Fibroblast of skin of abdomen (primary cell): ENCODE results near the gene AQP12B.

Experiments
- DNase-seq: peaks from one replicate; pipeline ENCODE4 v3.0.0-alpha.2; 2013

The AQP12B gene

DNA sequence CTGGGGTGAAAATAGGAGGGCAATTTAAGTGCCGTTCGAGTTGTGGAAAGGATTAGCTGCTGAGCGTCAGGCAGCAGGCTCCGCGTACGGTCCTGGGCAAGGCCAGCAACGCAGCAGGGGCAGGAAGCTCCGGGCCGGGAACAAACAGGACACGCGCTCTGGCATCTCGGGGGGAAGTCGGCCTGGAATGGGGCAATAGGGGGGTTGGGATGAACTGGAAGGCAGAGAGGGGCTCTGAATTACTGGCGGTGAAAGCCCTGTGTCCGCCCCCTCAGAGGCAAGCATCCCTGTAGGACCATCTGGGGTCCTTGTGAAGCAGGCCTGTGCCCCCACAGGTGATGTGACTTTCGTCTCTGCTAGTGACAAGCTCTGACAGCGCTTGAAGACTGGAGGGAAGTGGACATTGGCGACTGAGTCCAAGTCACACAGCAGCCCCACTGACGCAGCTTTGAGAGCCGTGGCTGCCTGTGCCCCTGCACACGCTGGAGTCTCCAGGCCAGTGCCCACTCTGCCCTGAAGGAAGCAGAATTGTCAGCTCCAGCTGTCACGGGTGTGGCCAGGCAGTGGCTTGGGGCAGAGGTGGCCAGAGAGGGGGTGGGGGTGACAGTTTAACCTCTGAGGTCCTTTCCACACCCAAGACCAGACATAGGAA lies 35.1 kb downstream of the AQP12B start:
- no peak for DNase-seq

DNA sequence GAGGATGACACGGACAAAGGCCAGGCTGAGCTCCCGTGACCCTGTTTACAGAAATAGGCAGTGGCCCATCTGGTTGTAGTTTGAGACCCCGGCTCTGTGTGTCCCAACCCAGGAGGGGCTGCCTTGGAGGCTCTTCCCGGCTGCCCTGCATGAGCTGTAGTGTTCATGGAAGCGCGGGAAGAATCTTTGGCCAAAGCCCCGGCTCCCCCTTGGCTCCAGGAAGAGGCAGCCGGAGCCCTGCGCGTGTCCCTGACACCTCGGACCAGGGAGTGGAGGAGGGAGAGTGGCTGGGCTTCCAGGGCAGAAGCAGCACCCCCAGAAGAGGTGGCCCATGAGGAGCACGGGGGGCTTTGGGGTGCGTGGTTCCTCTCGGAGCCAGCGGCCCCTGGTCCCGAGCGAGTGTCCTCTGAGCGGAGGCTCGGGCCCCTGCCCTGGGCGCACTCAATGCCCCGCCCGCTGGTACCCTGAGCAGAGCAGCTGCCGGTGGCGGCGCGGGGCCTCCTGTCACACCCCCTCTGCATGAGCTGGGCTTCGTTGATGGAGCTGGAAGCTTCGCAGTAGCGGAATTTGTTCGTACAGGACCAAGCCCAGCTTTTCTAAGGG lies 35.7 kb downstream of the AQP12B start:
- DNase-seq = no peak

DNA sequence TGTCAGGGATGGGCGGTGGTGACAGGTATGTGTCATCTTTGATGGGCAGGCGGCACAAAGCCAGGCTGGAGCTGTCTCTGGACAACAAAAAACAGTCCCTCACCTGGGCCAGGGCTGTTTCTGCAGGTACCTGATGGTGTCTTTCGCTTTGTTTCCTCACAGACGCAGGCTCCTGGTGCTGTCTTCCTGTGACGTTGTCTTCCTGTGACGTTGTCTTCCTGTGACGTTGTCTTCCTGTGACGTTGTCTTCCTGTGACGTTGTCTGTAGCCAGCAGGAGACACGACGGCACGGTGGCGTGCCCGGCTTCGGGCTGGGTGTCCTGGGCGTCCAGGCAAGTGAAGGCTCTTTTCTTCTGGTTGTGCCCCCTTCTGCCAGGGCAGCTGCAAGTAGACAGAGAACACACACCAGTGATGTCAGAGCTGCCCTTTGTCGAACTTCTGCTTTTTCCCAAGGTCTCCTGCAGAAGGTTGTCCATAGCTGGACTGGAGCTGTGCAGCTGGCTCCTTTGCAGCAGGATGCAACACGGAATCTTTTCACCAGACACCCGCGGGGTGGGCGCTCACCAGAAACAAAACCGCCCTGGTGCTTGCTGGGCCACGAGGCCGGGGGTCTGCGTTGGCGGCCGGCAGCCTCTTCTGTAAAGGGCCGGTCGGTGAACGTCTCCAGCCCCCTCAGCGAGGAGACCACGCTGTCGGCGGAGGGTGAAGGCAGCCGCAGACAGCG lies 36.3 kb downstream of the AQP12B start:
- no peak for DNase-seq

DNA sequence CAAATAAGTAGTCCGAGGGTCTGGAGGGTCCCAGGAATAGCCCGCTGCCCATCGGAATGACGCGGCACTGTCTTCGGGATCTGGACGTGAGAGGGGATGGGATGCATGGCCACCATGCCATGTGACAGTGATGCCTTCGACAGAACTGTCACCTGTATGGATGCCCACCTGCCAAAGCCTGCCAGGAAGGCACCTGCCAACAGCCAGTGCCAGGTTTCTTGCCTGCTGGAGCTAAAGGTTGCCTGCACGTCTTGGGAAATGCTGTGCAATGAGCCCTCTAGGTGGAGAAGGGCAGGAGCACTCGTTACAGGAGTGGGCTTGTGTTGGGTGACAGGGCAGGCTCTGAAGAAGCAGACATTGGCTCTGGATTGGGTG lies 36.9 kb downstream of the AQP12B start:
- no peak for DNase-seq

- DNase-seq = no peak
These were observed 37.3 kb downstream of the AQP12B start for GRCh38 chr2:240645346-240645745.

GRCh38 chr2:240644859-240645301 lies 37.8 kb downstream of the AQP12B start:
- DNase-seq = no peak

DNA sequence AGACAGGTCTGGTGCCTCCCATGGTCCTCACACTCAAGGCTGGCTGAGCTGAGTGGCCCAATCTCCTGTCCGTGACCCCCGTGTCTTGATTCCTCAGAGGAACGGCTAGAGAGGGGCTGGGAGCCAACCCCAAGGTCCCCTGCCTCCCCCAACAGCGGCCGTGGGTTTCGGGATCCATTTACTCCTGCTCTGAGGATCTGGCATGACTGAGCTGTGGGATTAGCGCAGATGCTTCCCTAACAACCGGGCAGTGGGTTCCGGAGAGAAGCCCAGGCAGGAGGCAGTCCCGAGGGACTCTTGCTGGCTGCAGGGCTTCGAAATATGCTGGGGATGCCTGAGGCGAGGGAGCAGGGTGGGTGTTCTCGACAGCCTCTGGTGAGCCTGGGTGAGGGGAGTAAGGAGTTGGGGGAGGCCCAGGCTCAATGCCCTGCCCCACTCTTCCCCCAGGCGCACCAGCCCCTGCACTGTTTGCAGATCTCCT lies 38.5 kb downstream of the AQP12B start:
- no peak for DNase-seq

GRCh38 chr2:240643811-240644150 lies 38.9 kb downstream of the AQP12B start:
- no peak for DNase-seq

GRCh38 chr2:240643093-240643810 lies 39.4 kb downstream of the AQP12B start:
- no peak for DNase-seq

- DNase-seq = no peak
These were observed 39.9 kb downstream of the AQP12B start for GRCh38 chr2:240642806-240643092.

- no peak for DNase-seq
These were observed 40.5 kb downstream of the AQP12B start for GRCh38 chr2:240642061-240642805.

GRCh38 chr2:240640939-240641338 lies 41.7 kb downstream of the AQP12B start:
- DNase-seq = no peak

GRCh38 chr2:240639566-240639965 lies 43.1 kb downstream of the AQP12B start:
- no peak for DNase-seq

- DNase-seq = no peak
These were observed 44.0 kb downstream of the AQP12B start for GRCh38 chr2:240638512-240639160.

DNA sequence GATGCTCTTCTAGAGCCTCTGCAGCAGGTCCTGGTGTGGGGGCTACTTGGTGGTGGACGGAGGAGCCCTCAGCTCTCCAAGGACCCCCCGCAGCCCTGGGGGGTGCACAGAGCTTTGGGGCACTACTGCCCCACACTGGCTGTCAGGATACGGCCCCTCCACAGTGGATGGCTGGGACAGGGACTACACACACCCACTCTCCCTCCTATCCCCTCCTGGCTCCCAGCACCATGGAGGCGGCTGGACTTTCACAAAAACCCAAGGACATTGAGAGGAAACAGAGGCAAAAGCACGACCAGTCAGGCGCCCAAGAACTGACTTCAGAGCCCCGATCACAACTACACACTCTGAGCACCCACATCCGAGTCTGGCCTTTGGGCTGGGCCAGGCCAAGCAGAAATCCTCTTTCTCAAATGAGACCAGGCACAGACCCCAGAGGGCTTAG lies 44.8 kb downstream of the AQP12B start:
- no peak for DNase-seq

DNA sequence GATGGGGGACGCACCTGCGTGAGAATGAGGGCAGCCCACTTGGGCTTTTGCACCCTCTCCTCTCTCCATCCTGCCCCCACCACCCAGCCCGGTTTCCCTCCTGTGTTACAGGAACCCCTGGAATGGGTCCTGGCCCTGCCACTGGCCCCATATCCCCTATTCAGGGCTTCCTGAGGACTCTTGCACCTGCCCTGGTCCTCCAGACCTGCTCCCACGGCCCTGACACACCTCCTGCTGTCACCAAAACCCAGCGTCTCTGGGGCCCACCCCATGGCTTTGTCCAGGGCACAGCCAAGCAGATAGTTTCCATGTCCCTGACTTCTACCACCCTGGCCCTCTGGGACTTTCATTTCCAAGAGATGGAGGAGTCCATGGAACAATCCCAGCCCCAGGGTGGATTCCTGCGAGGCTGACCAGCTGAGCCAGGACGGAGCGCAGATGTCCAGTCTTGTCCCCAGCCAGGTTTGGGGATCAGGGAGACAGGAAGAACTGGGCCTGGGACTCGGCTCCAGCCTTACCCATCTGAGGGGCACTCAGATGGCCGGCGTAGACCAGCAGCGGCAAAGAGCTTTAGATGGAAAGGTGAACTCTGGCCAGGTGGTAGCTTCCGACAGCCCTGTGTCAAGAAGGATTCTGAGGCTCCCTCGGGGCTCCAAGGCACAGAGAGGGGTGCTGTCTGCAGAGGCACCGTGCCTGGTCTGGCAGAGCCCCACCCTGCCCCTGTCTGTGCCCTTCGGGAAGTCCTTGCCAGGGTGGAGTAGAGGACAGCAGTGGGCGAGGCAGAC lies 45.4 kb downstream of the AQP12B start:
- no peak for DNase-seq

DNA sequence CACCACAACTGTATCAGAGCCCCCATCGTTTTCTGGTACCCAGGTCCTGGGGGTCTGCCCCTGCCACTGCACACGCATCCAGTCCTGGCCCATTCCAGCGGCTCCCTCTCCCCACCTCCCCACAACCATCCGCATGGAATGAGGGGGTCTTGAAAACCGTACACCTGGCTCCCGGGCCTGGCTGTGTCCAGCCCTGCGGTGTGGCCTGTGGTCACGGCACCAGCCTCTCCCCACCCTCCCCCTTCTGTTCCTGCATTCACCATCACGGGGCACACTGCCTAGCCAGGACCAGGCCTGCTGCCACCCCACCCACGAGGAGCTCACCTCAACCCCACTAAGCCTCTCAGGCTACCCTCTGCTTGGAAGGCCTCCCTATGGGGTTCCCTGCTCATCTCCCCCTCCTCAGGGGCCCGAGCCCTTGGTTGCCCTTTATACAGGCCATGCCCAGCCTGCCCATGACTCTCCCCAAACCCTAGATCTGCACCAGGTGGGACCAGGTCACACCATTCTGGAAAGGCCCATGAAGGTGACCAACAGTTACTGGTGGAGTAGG lies 46.0 kb downstream of the AQP12B start:
- DNase-seq = no peak

GRCh38 chr2:240635998-240636547 lies 46.6 kb downstream of the AQP12B start:
- DNase-seq = no peak

GRCh38 chr2:240635121-240635997 lies 47.3 kb downstream of the AQP12B start:
- no peak for DNase-seq

DNA sequence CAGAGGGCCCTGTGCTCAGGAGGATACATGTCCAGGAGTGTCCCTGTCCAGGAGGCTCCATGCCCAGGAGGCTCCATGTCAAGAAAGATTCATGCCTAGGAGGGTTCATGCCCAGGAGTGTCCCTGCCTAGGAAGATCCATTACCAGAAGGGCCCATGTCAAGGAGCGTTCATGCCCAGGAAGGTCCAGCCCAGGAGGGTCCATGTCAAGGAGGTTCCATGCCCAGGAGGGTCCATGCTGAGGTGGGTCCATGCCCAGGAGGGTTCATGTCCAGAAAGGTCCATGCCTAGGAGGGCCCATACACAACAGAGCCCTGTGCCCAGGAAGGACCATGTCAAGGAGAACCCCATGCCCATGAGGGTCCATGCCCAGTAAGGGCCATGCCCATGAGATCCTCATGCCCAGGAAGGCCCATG lies 50.4 kb downstream of the AQP12B start:
- DNase-seq = no peak
